Measurements from ENCODE around the gene SCFD2.
"Not testable (repeated sequence)": the region's sequence is repeated elsewhere in the genome, so short reads cannot be mapped to it uniquely, and the experiment has no call there.

SCFD2 gene

DNA sequence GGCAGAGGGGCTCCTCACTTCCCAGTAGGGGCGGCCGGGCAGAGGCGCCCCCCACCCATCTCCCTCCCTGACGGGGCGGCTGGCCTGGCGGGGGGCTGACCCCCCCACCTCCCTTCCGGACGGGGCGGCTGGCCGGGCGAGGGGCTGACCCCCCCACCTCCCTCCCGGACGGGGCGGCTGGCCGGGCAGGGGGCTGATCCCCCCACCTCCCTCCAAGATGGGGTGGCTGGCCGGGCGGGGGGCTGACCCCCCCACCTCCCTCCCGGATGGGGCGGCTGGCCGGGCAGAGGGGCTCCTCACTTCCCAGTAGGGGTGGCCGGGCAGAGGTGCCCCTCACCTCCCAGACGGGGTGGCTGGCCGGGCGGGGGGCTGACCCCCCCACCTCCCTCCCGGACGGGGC, 128.1 kb downstream of the SCFD2 start:
- not testable (repeated sequence) for DNase-seq (ENCODE audit: low spot score)

DNA sequence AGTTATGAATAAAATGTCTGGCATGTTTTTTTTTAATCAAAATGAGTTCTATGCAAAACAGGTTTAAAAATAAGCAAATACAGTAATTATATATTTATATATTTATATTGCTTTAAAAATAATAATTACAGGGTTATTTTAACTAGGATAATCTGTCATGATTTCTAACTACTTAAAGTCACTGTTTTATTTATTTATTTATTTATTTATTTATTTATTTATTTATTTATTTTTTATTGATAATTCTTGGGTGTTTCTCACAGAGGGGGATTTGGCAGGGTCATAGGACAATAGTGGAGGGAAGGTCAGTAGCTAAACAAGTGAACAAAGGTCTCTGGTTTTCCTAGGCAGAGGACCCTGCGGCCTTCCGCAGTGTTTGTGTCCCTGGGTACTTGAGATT, 129.2 kb downstream of the SCFD2 start:
- DNase-seq (ENCODE audit: low spot score): not testable (repeated sequence)

DNA sequence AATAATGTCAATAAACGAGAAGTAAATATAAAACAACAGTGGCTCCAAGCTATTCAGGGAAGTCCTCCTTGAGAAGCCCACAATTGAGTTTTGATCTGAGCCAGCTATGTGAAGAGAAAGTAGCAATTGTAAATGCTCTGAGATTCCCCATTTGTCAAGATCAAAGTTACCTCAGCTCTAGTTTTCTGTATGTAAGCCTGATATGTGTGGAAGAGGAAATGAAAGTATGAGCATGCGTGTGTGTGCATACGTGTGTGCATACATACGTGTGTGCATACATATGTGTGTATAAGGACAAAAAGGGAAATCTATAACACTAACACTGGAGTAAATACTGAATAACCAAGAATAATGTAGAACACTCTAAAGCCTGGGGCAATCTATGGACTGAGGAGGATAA, 130.3 kb downstream of the SCFD2 start:
- no peak for DNase-seq (ENCODE audit: low spot score)

DNA sequence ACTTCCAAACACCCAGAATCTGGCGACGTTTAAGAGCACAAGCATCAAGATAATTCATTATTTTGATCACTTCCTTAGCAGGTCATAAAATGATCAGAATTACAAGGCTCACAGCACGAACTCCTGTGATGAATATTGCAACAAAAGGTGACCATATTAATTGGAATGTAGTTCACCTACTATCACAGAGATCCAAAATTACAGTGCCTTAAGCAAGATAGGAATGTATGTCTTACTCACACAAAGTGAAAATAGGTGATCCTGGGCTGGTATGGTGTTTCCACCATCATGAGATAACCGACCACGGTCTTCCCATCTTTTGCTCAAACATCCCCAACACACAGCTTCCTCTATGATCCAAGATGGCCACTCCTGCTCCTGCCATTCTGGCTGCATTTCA, 131.2 kb downstream of the SCFD2 start:
- DNase-seq (ENCODE audit: low spot score): no peak

DNA sequence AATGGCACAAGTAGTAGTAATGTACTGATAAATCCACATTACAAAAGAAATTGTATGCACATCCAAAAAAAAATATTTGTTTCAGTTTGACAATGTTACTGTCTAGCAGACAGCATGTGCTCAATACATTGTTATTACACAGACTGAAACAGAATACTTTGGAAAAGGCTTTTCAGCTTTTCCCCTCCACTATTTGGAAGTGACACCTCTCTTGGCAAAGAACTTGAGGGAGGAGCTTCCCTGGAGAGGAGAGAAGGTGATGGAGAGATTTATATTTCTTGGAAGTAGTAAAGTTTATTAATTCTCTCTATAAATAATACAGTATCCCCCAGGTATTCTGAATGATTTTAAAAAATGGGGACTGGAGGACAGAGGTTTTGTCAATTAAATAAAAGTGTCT, 131.8 kb downstream of the SCFD2 start:
- DNase-seq (ENCODE audit: low spot score): no peak

DNA sequence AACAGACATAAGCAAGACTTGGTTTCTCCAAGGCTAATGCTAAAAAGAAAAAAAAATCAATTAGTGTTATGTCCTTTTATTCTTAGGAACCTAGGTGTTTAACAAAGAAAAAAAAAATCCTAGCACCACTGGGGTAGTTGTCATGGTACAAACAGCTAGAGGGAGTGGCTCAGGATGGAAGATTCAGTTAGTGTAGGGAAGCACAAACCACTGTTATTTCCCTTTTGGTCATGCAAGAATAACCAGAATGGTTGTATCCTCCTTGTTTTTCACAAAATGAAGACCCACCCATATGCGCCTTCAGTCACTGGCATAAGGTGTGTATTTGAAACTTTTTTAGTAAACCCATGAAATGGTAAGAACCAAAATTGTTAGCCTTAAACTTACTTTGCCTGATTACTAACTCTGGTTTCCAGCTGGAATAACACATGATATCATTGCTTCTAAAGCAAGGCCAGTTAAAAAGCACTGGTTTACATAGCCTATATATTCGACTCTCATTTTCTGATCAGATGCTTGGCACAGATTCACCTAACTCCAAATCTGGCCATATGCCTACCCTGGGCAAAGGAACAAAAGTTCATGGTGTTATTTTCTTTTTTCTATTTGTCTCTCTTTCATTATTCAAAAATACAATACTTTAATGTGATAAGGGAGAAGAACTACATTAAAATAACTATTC, 132.6 kb downstream of the SCFD2 start:
- no peak for DNase-seq (ENCODE audit: low spot score)

DNA sequence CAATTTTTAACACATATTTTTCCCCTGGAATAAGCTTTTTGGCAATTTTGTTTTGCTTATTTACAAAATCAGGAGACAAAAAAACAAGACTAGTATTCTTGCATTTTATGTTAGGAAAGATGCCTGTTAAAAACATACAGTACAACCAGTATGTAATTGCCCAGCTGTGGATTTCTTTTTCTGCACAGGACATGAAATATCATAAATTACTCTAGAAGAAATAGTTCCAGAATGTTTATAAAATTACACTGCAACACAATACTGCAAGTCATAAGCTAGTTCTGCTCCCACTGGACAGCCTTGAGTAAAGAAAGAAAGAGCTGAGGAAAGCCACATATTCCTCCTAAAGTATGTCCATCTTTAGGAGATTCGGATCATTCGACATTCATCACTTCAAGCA, 133.5 kb downstream of the SCFD2 start:
- DNase-seq (ENCODE audit: low spot score): no peak

DNA sequence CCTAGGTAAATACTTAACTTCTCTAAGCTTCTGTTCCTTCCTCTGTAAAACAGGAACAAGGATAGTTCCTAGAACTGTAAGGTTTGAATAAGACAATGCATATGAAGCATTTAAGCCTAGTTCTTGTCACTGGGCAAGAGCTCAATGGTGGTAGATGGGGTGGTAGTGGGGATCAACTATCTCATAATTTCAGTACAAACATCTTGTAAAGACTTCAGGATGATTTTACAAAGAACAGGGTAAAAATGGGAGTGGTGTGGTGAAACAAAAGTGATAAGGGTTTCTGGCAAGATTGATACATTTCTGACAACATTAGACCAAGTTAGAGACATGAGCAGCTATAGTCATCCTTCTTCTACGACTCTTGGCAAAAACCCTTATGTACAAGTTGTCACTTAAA, 137.8 kb downstream of the SCFD2 start:
- DNase-seq (ENCODE audit: low spot score): no peak

GRCh38 chr4:53227451-53227850, 138.4 kb downstream of the SCFD2 start:
- DNase-seq (ENCODE audit: low spot score): no peak

GRCh38 chr4:53221832-53222480, 143.9 kb downstream of the SCFD2 start:
- no peak for DNase-seq (ENCODE audit: low spot score)

- DNase-seq (ENCODE audit: low spot score): not testable (repeated sequence)
Observed at GRCh38 chr4:53219148-53219547, 146.7 kb downstream of the SCFD2 start.

- DNase-seq (ENCODE audit: low spot score): no peak
Observed at GRCh38 chr4:53208753-53209152, 157.1 kb downstream of the SCFD2 start.

DNA sequence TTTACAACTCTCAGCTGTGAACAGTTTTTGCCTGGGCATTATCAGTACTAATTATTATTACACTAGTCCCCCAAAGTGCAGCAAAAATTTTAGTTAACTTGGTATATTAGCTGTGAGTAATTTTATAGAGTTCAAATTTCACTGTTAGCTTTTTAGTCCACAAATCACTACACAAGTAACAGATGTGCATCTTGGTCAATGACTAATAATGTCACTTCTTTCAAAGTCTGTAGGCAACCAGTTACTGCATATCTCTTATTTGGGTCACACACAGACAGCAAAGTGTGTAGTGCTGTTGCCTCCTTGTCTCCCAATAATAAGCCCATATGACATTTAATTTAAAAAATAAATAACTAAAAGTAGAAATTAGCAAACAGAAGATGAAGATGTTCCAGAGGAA, 159.9 kb downstream of the SCFD2 start:
- DNase-seq (ENCODE audit: low spot score): no peak

DNA sequence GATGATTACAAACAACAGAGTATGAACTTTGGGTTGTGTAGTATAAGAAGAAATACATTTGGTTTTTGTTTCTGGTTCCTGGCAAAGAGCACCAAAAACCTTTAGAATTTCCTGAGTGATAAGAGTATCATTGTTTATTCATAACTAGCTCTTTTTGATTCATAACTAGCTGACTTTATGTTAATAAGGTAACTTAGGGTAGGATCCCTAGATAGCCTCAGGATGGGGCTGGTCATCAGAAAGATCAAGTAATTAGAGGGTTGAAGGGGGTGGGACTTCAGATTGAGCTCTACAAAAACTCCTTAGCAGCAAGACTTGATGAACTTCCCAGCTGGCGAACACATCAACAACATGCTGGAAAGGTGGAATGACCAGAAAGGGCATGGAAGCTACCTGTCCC, 166.5 kb downstream of the SCFD2 start:
- DNase-seq (ENCODE audit: low spot score): no peak

- DNase-seq (ENCODE audit: low spot score): no peak
Observed at GRCh38 chr4:53197772-53198142, 168.1 kb downstream of the SCFD2 start.

DNA sequence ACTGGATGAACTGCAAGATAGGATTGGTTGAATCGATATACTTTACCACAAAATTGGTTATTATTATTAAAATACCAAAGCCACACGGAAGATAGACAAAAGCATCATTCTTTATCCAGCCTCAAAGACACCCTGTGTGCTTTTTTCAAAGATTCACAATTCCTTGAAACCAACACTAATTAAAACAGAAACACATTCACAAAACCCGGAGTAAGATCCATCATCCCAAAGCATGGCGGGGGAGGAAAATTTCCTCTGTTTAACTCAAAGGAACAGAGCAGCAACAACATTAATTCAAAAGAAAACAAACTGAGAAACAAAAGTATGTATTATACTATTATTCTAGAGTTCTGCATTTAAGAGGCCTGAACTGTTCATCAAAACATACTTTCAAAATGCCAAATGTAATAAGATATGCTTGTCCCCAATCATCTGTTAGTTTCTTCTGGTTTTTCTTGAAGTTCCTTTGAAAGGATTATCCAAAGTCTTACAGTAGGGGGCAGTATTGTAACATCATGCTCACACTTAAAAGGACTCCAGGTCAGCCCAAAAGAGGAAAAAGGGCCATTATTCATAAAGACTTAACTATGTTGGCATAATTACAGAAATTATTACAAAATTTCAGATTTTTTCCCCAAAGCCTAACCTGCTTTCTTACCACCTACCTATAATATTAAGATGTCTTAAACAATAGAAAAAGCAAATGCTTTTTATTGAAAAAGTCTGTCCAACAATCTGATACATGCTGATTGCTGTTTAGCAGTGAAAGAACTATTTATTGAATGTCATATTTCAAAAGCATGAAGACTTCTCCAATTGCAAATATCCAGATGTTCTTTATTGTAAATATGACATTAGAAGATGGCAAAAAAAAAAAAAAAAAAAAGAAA, 168.7 kb downstream of the SCFD2 start:
- peak; percentile 63 for DNase-seq (ENCODE audit: low spot score)

- no peak for DNase-seq (ENCODE audit: low spot score)
Observed at GRCh38 chr4:53195815-53196661, 169.8 kb downstream of the SCFD2 start.

- DNase-seq (ENCODE audit: low spot score): no peak
Observed at GRCh38 chr4:53194727-53195126, 171.1 kb downstream of the SCFD2 start.

DNA sequence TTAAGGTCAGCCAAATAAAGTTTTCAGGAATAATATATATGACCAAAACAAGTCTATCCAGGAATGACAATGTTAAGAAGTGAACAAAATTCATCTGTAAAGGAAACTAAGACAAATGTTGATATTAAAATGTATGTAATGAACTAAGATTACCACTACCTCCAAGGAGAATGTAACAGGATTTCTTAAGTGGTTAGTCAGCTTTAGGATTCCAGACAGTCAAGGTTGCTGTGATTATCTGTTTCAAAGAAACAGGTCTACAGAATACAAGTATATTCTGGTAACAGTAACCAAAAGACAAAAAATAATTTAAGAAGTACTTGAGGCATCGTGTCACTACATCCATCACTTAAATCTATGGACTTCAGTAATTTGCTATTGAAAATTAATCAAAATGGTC, 172.8 kb downstream of the SCFD2 start:
- DNase-seq (ENCODE audit: low spot score): no peak

- no peak for DNase-seq (ENCODE audit: low spot score)
Observed at GRCh38 chr4:53192496-53192895, 173.4 kb downstream of the SCFD2 start.

DNA sequence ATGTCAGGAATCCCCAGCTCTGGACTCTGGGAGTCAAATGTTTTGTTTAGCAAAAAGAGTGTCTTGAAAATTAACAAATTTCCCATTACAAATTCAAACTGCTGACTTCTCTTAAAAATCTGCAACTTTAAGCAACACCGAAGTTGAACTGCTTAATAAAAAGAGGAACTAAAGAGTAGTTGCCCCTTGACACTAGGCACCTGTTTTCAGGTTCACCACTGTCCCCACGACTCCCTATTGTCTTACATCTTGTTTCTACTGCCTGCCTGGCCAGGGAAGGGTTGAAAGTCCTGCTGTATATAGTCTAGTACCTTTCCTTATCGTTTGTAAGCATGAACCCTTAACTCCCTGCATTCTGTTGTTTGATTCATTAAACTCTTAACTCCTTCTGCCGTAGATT, 173.9 kb downstream of the SCFD2 start:
- DNase-seq (ENCODE audit: low spot score): no peak

DNA sequence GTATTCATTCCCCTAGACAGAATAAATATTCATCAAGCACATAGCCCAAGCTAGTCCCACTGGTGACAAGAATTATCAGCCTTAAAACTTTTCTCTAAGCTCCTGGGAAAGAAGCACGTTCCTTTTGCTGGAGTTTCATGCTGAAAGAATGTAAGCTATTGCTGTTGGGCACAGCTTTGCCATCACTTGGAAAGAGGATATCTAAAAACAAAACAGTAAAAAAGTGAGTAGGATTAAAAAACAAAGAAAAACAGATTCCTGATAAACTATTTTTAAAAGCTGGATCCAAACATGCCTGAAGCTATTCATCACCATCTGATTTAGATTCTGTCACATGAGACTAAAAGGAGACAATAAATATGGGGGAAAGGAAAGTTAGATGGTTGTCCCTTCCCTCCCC, 176.8 kb downstream of the SCFD2 start:
- no peak for DNase-seq (ENCODE audit: low spot score)
